Measurements from ENCODE around the gene OR52H1. TPM values are rescaled to one million over a fixed set of nuclear protein-coding genes. Genes with fewer than 3 reads are reported as not detected.

The OR52H1 gene
- total RNA-seq, 1 donor, result 0.81 TPM

DNA sequence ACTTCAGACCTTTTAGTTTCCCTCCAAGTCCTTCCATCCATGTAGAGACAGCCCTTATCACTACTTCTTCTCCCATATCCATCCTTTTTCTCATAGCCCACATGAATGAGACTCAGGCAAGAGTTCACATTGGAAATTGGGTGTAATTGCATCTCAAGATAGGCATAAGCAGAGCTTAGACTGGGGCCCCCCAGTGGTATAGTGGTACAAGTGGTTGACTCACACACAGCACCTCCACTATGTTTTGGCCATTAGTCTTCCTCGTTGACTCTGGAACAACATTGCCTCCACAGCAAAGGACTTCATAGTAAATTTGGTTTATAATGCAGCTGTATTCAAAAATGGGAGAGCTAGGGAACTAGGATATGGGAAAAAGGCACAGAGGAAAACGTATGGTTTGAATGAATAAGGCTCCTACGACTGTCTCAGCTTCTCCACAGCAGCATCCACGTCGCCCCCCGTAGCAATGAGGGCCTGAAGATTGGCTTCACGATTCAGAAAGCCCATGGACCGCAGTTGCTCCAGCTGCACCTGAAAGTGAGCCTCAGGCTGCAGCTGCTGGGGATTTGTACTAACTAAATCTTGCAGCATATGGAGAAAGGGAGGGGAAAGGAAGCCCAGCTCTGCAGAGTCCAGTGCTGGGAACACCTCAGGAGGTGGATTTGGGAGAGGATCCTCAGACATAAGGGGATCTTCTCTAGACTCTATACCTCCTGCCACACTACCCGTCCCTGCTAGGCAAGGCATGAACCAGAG is 41.0 kb downstream of the OR52H1 start:
- no peak overlapping the region for H3K4me3 ChIP-seq (ENCODE audit: low read depth, low read length)
- no peak for DNase-seq (ENCODE audit: low read depth)
- TF ChIP-seq, protein P1, sequence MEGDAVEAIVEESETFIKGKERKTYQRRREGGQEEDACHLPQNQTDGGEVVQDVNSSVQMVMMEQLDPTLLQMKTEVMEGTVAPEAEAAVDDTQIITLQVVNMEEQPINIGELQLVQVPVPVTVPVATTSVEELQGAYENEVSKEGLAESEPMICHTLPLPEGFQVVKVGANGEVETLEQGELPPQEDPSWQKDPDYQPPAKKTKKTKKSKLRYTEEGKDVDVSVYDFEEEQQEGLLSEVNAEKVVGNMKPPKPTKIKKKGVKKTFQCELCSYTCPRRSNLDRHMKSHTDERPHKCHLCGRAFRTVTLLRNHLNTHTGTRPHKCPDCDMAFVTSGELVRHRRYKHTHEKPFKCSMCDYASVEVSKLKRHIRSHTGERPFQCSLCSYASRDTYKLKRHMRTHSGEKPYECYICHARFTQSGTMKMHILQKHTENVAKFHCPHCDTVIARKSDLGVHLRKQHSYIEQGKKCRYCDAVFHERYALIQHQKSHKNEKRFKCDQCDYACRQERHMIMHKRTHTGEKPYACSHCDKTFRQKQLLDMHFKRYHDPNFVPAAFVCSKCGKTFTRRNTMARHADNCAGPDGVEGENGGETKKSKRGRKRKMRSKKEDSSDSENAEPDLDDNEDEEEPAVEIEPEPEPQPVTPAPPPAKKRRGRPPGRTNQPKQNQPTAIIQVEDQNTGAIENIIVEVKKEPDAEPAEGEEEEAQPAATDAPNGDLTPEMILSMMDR (IDR thresholded peaks at IDR 0.05; ENCODE audit: insufficient read depth, low read length), result no peak

DNA sequence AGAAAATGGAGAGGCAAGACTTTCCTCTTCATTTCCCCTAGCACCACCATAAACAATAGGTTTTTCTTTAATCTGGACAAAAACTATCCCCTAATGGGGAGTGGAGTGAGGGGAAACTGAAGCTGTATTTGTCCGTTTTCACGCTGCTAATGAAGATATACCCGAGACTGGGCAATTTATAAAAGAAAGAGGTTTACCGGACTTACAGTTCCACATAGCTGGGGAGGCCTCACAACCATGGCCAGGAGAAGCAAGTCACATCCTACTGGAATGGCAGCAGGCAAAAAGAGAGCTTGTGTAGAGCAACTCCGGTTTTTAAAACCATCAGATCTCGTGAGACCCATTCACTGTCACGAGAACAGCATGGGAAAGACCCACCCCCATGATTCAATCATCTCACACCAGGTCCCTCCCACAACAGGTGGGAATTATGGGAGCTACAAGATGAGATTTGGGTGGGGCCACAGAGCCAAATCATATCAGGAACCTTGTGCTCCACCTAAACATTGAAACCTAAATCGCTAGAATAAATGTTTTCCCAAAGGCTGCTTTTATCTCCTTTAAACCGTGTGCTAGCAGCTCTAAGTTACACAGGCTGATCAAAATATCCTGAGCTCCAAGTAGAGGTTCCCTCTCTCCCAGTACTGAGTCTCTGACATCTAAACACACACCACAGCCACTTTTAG is 42.8 kb downstream of the OR52H1 start:
- TF ChIP-seq, protein P1 (IDR thresholded peaks at IDR 0.05; ENCODE audit: insufficient read depth, low read length), result no peak
- no peak for DNase-seq (ENCODE audit: low read depth)
- H3K4me3 ChIP-seq (ENCODE audit: low read depth, low read length), result no peak overlapping the region

DNA sequence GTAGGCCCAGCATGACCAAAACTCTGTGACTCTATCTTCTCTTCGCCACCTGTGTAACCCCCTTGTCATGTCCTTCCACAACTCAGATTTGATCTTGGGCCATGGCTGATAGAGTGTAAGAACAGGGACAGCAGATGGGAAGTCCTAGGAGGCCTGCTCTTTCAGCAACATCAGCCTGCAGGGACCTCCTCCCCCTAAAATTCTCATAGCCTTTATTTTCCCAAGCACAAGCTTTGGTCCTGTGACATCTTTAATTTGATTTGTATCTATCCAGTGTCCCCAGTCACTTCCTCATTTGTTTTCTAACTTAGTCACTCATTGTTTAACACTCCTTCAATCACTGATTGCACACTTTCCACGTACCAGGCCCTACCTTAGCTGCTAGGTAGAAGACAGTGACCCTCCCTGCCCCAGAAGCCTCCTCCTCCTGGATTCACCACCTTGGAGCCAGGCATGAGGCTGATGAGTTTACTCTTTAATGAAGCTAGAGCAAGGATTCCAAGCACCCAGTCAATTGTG is 43.9 kb downstream of the OR52H1 start:
- DNase-seq (ENCODE audit: low read depth), result no peak
- TF ChIP-seq, protein P1 (IDR thresholded peaks at IDR 0.05; ENCODE audit: insufficient read depth, low read length), result no peak
- H3K4me3 ChIP-seq (ENCODE audit: low read depth, low read length), result no peak overlapping the region

DNA sequence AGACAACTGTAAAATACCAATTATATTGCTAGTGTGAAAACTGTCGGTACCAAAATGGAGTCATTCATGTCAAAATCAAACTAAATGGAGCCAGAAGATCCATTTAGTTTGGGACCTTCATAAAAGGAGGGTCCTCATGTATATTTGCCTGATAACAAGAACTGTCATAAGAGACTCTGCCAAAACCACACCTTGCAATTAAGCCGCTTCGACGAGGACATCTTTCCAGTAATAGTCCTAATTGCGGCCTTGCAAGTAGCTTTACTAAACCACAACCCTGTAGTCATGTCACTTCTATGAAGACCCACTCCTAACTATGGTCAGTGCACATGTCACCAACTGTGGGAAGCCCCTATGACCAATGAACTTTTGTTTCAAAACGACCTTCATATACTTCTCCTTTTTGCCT is 47.9 kb downstream of the OR52H1 start:
- TF ChIP-seq, protein P1 (IDR thresholded peaks at IDR 0.05; ENCODE audit: insufficient read depth, low read length), result no peak
- no peak overlapping the region for H3K4me3 ChIP-seq (ENCODE audit: low read depth, low read length)
- no peak for DNase-seq (ENCODE audit: low read depth)

DNA sequence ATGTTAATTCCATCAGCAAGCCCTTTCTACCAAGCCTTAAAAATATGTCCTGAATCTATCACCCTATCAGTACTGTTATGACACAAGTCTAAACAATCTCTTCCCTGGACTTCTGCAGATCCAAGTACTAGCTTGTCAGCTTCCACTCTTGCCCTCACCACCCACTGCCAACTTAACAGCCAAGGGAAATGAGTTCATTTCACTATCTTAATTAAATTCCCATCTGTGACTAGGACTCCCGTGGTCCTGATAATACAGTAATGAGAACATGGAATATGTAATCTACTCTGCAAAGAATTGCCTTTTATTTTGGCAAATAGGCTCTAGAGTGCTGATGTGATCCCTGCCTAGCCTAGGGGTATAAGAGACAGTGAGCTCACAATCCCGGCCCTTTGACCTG is 48.7 kb downstream of the OR52H1 start:
- DNase-seq (ENCODE audit: low read depth), result no peak
- TF ChIP-seq, protein P1 (IDR thresholded peaks at IDR 0.05; ENCODE audit: insufficient read depth, low read length), result no peak
- no peak overlapping the region for H3K4me3 ChIP-seq (ENCODE audit: low read depth, low read length)

Other genes starting within 250 kb of the OR52H1 start
- 0.18 TPM in 1 of 2 replicates, not detected in the other for gene OR51B4, start 246.6 kb downstream of the OR52H1 start, total RNA-seq (ENCODE audit: low replicate concordance)
- gene OR51B2, start 224.2 kb downstream of the OR52H1 start, total RNA-seq (ENCODE audit: low replicate concordance), result not detected in 2 replicates
- gene OR51B5, start 205.0 kb downstream of the OR52H1 start, total RNA-seq (ENCODE audit: low replicate concordance), result not detected in 2 replicates
- not detected in 2 replicates for gene OR51B6, start 197.0 kb downstream of the OR52H1 start, total RNA-seq (ENCODE audit: low replicate concordance)
- gene OR51M1, start 164.7 kb downstream of the OR52H1 start, total RNA-seq (ENCODE audit: low replicate concordance), result under 0.01 TPM in 1 of 2 replicates, not detected in the other
- gene OR51Q1, start 126.4 kb downstream of the OR52H1 start, total RNA-seq (ENCODE audit: low replicate concordance), result not detected in 2 replicates
- 0.09 TPM in 1 of 2 replicates, not detected in the other for gene OR51I1, start 107.0 kb downstream of the OR52H1 start, total RNA-seq (ENCODE audit: low replicate concordance)
- gene OR51I2, start 99.2 kb downstream of the OR52H1 start, total RNA-seq (ENCODE audit: low replicate concordance), result not detected in 2 replicates
- gene OR52D1, start 59.9 kb downstream of the OR52H1 start, total RNA-seq (ENCODE audit: low replicate concordance), result not detected in 2 replicates
- gene UBQLN3, start 38.6 kb downstream of the OR52H1 start, total RNA-seq (ENCODE audit: low replicate concordance), result 0.09 TPM in 1 of 2 replicates, not detected in the other
- 0.36 and 0.41 TPM in 2 replicates for gene UBQLNL, start 31.8 kb downstream of the OR52H1 start, total RNA-seq (ENCODE audit: low replicate concordance)
- gene OR52B6, start 32.3 kb upstream of the OR52H1 start, total RNA-seq (ENCODE audit: low replicate concordance), result not detected in 2 replicates
- gene TRIM6, start 48.1 kb upstream of the OR52H1 start, total RNA-seq (ENCODE audit: low replicate concordance), result 4.7 and 5.3 TPM in 2 replicates
- 15.5 and 41.0 TPM in 2 replicates for gene TRIM34, start 76.5 kb upstream of the OR52H1 start, total RNA-seq (ENCODE audit: low replicate concordance)
- 32.5 and 38.5 TPM in 2 replicates for gene TRIM5, start 136.5 kb upstream of the OR52H1 start, total RNA-seq (ENCODE audit: low replicate concordance)
- 73.8 and 93.1 TPM in 2 replicates for gene TRIM22, start 141.2 kb upstream of the OR52H1 start, total RNA-seq (ENCODE audit: low replicate concordance)
- not detected in 2 replicates for gene OR56B1, start 187.9 kb upstream of the OR52H1 start, total RNA-seq (ENCODE audit: low replicate concordance)
- not detected in 2 replicates for gene OR52N4, start 205.7 kb upstream of the OR52H1 start, total RNA-seq (ENCODE audit: low replicate concordance)
- gene OR52N5, start 234.8 kb upstream of the OR52H1 start, total RNA-seq (ENCODE audit: low replicate concordance), result under 0.01 TPM in 1 of 2 replicates, not detected in the other
- gene OR52N1, start 242.7 kb upstream of the OR52H1 start, total RNA-seq (ENCODE audit: low replicate concordance), result not detected in 2 replicates